ENCODE data around the gene RMC1.

DNA sequence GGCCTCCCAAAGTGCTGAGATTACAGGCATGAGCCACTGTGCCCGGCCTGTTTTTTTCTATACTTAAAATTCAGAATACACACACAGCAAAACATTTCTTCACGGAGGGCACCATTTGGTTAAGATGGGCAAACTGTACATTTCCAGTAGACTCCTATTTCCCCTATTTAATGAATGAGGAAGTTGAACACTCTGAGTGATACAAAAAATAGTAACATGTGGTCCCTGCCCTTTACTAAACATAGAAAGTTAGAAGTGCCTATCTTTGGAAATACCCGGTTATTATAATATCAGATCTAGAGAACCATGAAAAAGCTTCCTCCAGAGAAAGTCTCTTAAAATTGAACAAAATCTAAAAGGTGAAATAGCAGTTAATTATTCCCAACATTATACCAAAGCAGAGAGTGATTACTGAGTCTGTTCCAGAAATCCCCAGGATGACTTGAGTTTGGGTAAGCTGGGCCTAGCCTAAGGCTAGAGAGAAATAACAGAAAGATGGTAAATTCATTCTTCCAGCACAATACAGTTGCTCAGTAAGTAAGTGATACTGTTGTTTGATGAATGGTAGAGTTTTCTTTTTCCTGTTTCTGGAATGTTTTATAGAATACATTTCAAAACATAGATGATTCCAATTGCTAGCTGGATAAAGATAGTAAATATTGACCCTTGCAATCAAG, 23.3 kb upstream of the RMC1 start:
- TF ChIP-seq, protein P1, sequence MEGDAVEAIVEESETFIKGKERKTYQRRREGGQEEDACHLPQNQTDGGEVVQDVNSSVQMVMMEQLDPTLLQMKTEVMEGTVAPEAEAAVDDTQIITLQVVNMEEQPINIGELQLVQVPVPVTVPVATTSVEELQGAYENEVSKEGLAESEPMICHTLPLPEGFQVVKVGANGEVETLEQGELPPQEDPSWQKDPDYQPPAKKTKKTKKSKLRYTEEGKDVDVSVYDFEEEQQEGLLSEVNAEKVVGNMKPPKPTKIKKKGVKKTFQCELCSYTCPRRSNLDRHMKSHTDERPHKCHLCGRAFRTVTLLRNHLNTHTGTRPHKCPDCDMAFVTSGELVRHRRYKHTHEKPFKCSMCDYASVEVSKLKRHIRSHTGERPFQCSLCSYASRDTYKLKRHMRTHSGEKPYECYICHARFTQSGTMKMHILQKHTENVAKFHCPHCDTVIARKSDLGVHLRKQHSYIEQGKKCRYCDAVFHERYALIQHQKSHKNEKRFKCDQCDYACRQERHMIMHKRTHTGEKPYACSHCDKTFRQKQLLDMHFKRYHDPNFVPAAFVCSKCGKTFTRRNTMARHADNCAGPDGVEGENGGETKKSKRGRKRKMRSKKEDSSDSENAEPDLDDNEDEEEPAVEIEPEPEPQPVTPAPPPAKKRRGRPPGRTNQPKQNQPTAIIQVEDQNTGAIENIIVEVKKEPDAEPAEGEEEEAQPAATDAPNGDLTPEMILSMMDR (IDR thresholded peaks at IDR 0.05), result no peak
- TF ChIP-seq POLR2A (IDR thresholded peaks at IDR 0.05), result no peak
